Neural crest cell (in vitro differentiated cells): ENCODE results near the gene TNFAIP3. TPM values are rescaled to one million over a fixed set of nuclear protein-coding genes. Genes with fewer than 3 reads are reported as not detected.
A peak's percentile ranks its signal among the peaks of the same experiment; 100 is the strongest.

Source experiments
- DNase-seq: peaks from one replicate; pipeline ENCODE4 v3.0.0; 2021; ENCODE audit warnings: low read depth, mixed read lengths, low spot score
- H3K27ac Mint-ChIP-seq: one replicate; pipeline ENCODE4 v1.8.0; 2021; ENCODE audit warnings: mild to moderate bottlenecking, mixed read lengths; ENCODE audit not compliant: unreplicated experiment
- H3K27me3 Mint-ChIP-seq: 2 replicates; pipeline ENCODE4 v1.8.0; 2021; ENCODE audit warnings: low read depth, mild to moderate bottlenecking, mixed read lengths
- H3K36me3 Mint-ChIP-seq: 2 replicates; pipeline ENCODE4 v1.8.0; 2021; ENCODE audit warnings: low read depth, mild to moderate bottlenecking, mixed read lengths
- H3K4me1 Mint-ChIP-seq: 2 replicates; pipeline ENCODE4 v1.8.0; 2021; ENCODE audit warnings: mixed read lengths
- H3K4me3 Mint-ChIP-seq: one replicate; pipeline ENCODE4 v1.8.0; 2021; ENCODE audit warnings: mild to moderate bottlenecking, mixed read lengths
- H3K9me3 Mint-ChIP-seq: 2 replicates; pipeline ENCODE4 v1.8.0; 2021; ENCODE audit warnings: mixed read lengths
- CTCF ChIP-seq: fragments of 200-600 bp; sonication (generic); conservative IDR thresholded peaks from 2 replicates; pipeline ENCODE4 v1.5.0; 2021; ENCODE audit warnings: antibody characterized with exemption, mild to moderate bottlenecking
- total RNA-seq: library from RNA; stranded (reverse); gene quantifications from 2 replicates; pipeline ENCODE4 v1.2.1, GENCODE V29; 2021

The TNFAIP3 gene
- total RNA-seq, 1 donor from 2014 or later = 2.9 TPM

GRCh38 chr6:137903933-137904821, 37.1 kb downstream of the TNFAIP3 start:
- Mint-ChIP-seq H3K36me3 (no peaks in the 10 kb centered on the region), H3K27me3 (no peaks in the 10 kb centered on the region), H3K4me1 (no peaks in the 10 kb centered on the region), H3K27ac (peak overlapping the region; percentile 57), H3K9me3 (no peaks in the 10 kb centered on the region), H3K4me3 (no peak overlapping the region)
- no peak for TF ChIP-seq CTCF
- no peak for DNase-seq

- DNase-seq = no peak
- no peak overlapping the region for H3K4me3 Mint-ChIP-seq
- H3K27ac Mint-ChIP-seq = no peak overlapping the region
- H3K4me1 Mint-ChIP-seq = no peaks in the 10 kb centered on the region
- H3K36me3 Mint-ChIP-seq = no peaks in the 10 kb centered on the region
- TF ChIP-seq CTCF = no peak
- H3K9me3 Mint-ChIP-seq = no peaks in the 10 kb centered on the region
- no peaks in the 10 kb centered on the region for H3K27me3 Mint-ChIP-seq
These were observed 38.0 kb downstream of the TNFAIP3 start for GRCh38 chr6:137904822-137905617.

- H3K36me3 Mint-ChIP-seq = no peaks in the 10 kb centered on the region
- H3K27ac Mint-ChIP-seq = no peak overlapping the region
- no peak for TF ChIP-seq CTCF
- no peaks in the 10 kb centered on the region for H3K9me3 Mint-ChIP-seq
- no peak for DNase-seq
- H3K4me1 Mint-ChIP-seq = no peaks in the 10 kb centered on the region
- no peak overlapping the region for H3K4me3 Mint-ChIP-seq
- H3K27me3 Mint-ChIP-seq = no peaks in the 10 kb centered on the region
These were observed 39.0 kb downstream of the TNFAIP3 start for GRCh38 chr6:137906020-137906472.

GRCh38 chr6:137907170-137907569, 40.1 kb downstream of the TNFAIP3 start:
- Mint-ChIP-seq H3K9me3 (no peaks in the 10 kb centered on the region), H3K4me1 (peaks cover 10% of the 10 kb centered on the region)
- TF ChIP-seq CTCF = no peak

GRCh38 chr6:137909533-137909932, 42.5 kb downstream of the TNFAIP3 start:
- no peaks in the 10 kb centered on the region for H3K27me3 Mint-ChIP-seq
- DNase-seq = no peak
- H3K36me3 Mint-ChIP-seq = peaks cover 4% of the 10 kb centered on the region
- peaks cover 12% of the 10 kb centered on the region for H3K4me1 Mint-ChIP-seq
- TF ChIP-seq CTCF = no peak
- H3K4me3 Mint-ChIP-seq = no peak overlapping the region
- no peak overlapping the region for H3K27ac Mint-ChIP-seq
- peaks cover 7% of the 10 kb centered on the region for H3K9me3 Mint-ChIP-seq

More at GRCh38 chr6:137907170-137907569, 40.1 kb downstream of the TNFAIP3 start:
- no peak overlapping the region for H3K4me3 Mint-ChIP-seq
- H3K36me3 Mint-ChIP-seq = no peaks in the 10 kb centered on the region
- H3K27ac Mint-ChIP-seq = no peak overlapping the region
- H3K27me3 Mint-ChIP-seq = no peaks in the 10 kb centered on the region
- DNase-seq = no peak
